Thyroid gland (tissue), 4 donors: ENCODE measurements around the gene CPN2. TPM values are rescaled to one million over a fixed set of nuclear protein-coding genes. Genes with fewer than 3 reads are reported as not detected.

Source experiments
- DNase-seq, 2 donors: peaks; one replicate each; pipeline ENCODE4 v3.0.0-alpha.2; 2019
- H3K27ac ChIP-seq, 3 donors: fragments of 200-600 bp; sonication (generic); 1 replicate in 2 of 3; 2 replicates in 1 of 3; pipeline ENCODE4 v1.5.1; 2016 to 2019; ENCODE audit warnings: mild to moderate bottlenecking in 1 of 3, moderate library complexity in 1 of 3
- H3K27me3 ChIP-seq: fragments of 200-600 bp; sonication (generic); one replicate; pipeline ENCODE4 v1.5.1; 2019
- H3K36me3 ChIP-seq, 2 donors: fragments of 200-600 bp; sonication (generic); one replicate each; pipeline ENCODE4 v1.5.1; 2016 to 2019
- H3K4me1 ChIP-seq, 2 donors: fragments of 200-600 bp; sonication (generic); one replicate each; pipeline ENCODE4 v1.5.1; 2017 to 2019
- H3K4me3 ChIP-seq, 3 donors: fragments of 200-600 bp; sonication (generic); replicated peaks in 1 of 3; 1 replicate in 2 of 3; 2 replicates in 1 of 3; pipeline ENCODE4 v1.5.1; 2016; ENCODE audit warnings: mild to moderate bottlenecking in 1 of 3
- H3K9me3 ChIP-seq: fragments of 200-600 bp; sonication (generic); one replicate; pipeline ENCODE4 v1.5.1; 2017
- CTCF ChIP-seq, 6 experiments: fragments of 200-600 bp in 3 of 6; fragments of 450-650 bp in 3 of 6; sonication (generic) in 3 of 6; IDR thresholded peaks; one replicate each; pipeline ENCODE4 v1.5.1; 2016 to 2019; ENCODE audit warnings: antibody characterized with exemption in 6 of 6, mild to moderate bottlenecking in 2 of 6, inconsistent platforms in 1 of 6, moderate library complexity in 1 of 6
- POLR2A ChIP-seq, 2 donors: fragments of 450-650 bp; IDR thresholded peaks; one replicate each; pipeline ENCODE4 v1.6.1; 2017; ENCODE audit warnings: antibody characterized with exemption in 2 of 2, mild to moderate bottlenecking in 2 of 2, moderate library complexity in 1 of 2
- WGBS, 2 donors: methylation state at CpG; one replicate each; pipeline ENCODE4 v1.1.5; 2017; 5-methylcytosine and 5-hydroxymethylcytosine counted together
- intact Hi-C: fragments of 100-400 bp; cut with DNase I; formaldehyde crosslinking; loops from one replicate; pipeline ENCODE4 v1.15.1; 2023
- total RNA-seq, 4 donors: library from RNA; depleted of rRNA; stranded (reverse); fragments of >200 nt; gene quantifications; one replicate each; pipeline ENCODE4 v1.2.3, GENCODE V29; 2016

CPN2 gene
- total RNA-seq, 4 donors from 2014 or later = not detected

- Histone ChIP-seq H3K27ac (no peak overlapping the region), H3K36me3 (no peaks in the 10 kb centered on the region), H3K4me3 (no peak overlapping the region), H3K27me3 (no peaks in the 10 kb centered on the region), H3K4me1 (peaks cover 22 to 54% of the 10 kb centered on the region in 2 donors), H3K9me3 (no peaks in the 10 kb centered on the region)
- no peak for TF ChIP-seq CTCF (IDR thresholded peaks at IDR 0.05)
- TF ChIP-seq POLR2A (IDR thresholded peaks at IDR 0.05) = no peak
- 86 to 92% methylated on average over 11 of the region's 11 CpGs for WGBS, 2 donors
- no peak for DNase-seq
- intact Hi-C loops = no loop called here
These were observed 40.9 kb downstream of the CPN2 start for GRCh38 chr3:194310060-194310835.

- H3K4me1 ChIP-seq = peaks cover 12 to 41% of the 10 kb centered on the region in 2 donors
- no peaks in the 10 kb centered on the region for H3K36me3 ChIP-seq
- no peak for TF ChIP-seq CTCF (IDR thresholded peaks at IDR 0.05)
- TF ChIP-seq POLR2A (IDR thresholded peaks at IDR 0.05) = no peak
- no peak overlapping the region for H3K27ac ChIP-seq
- WGBS, 2 donors = 90 to 94% methylated on average over 8 of the region's 8 CpGs
- H3K27me3 ChIP-seq = no peaks in the 10 kb centered on the region
- H3K9me3 ChIP-seq = no peaks in the 10 kb centered on the region
- no peak overlapping the region for H3K4me3 ChIP-seq
- DNase-seq = no peak
- intact Hi-C loops = no loop called here
These were observed 42.3 kb downstream of the CPN2 start for GRCh38 chr3:194308601-194309449.

GRCh38 chr3:194307849-194308248, 43.3 kb downstream of the CPN2 start:
- Histone ChIP-seq H3K9me3 (no peaks in the 10 kb centered on the region), H3K27ac (no peak overlapping the region), H3K36me3 (no peaks in the 10 kb centered on the region), H3K4me1 (peaks cover 6 to 32% of the 10 kb centered on the region in 2 donors), H3K27me3 (no peaks in the 10 kb centered on the region), H3K4me3 (no peak overlapping the region)
- TF ChIP-seq CTCF (IDR thresholded peaks at IDR 0.05) (no peak), POLR2A (IDR thresholded peaks at IDR 0.05) (no peak)
- intact Hi-C loops = no loop called here
- WGBS, 2 donors = 93 to 97% methylated on average over 8 of the region's 8 CpGs
- no peak for DNase-seq

GRCh38 chr3:194306771-194307640, 44.1 kb downstream of the CPN2 start:
- intact Hi-C loops = no loop called here
- TF ChIP-seq CTCF (IDR thresholded peaks at IDR 0.05) (no peak), POLR2A (IDR thresholded peaks at IDR 0.05) (no peak)
- 35 to 54% methylated on average over 13 of the region's 13 CpGs for WGBS, 2 donors
- Histone ChIP-seq H3K4me3 (no peak overlapping the region), H3K4me1 (peaks cover 6 to 25% of the 10 kb centered on the region in 2 donors), H3K27ac (peak overlapping the region in 1 of 3 donors; percentile 4), H3K27me3 (no peaks in the 10 kb centered on the region), H3K36me3 (no peaks in the 10 kb centered on the region), H3K9me3 (no peaks in the 10 kb centered on the region)
- DNase-seq = peak; percentile 67 to 74
